Left renal pelvis (tissue), 4 donors: ENCODE measurements around the gene ADISSP. TPM values are rescaled to one million over a fixed set of nuclear protein-coding genes. Genes with fewer than 3 reads are reported as not detected.
A peak's percentile ranks its signal among the peaks of the same experiment; 100 is the strongest.

ENCODE experiments used
- DNase-seq, 4 donors: peaks; one replicate each; pipeline ENCODE4 v3.0.0-alpha.2; 2013; ENCODE audit warnings: low read depth in 4 of 4, low spot score in 3 of 4
- polyA plus RNA-seq, 4 donors: library from polyadenylated mRNA; unstranded; fragments of 120-200 nt; gene quantifications; one replicate each; pipeline ENCODE4 v1.2.1, GENCODE V29; 2013; ENCODE audit not compliant: insufficient read length in 4 of 4

Gene ADISSP
- polyA plus RNA-seq, 4 donors, result 19.7 to 30.0 (median 25.0) TPM

DNA sequence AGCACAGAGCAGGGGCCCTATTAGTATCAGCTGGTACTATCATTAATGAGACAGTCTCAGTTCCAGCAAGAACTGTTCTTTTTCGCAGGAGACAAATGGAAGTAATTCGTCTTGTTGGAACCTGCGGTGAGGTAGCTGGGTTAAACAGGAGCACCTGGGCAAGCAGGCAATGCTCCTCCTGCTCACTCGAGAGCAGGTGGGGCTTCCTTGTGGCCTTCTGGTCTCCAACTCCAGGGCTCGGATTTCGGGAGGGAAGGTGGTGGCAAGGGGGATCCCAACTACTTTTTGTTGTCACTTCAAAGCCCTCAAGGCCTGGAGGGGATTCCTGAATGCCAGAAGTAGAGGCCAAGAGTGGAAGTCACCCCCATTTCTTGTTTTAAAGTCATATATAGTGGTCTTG lies 15.0 kb upstream of the ADISSP start:
- no peak for DNase-seq

DNA sequence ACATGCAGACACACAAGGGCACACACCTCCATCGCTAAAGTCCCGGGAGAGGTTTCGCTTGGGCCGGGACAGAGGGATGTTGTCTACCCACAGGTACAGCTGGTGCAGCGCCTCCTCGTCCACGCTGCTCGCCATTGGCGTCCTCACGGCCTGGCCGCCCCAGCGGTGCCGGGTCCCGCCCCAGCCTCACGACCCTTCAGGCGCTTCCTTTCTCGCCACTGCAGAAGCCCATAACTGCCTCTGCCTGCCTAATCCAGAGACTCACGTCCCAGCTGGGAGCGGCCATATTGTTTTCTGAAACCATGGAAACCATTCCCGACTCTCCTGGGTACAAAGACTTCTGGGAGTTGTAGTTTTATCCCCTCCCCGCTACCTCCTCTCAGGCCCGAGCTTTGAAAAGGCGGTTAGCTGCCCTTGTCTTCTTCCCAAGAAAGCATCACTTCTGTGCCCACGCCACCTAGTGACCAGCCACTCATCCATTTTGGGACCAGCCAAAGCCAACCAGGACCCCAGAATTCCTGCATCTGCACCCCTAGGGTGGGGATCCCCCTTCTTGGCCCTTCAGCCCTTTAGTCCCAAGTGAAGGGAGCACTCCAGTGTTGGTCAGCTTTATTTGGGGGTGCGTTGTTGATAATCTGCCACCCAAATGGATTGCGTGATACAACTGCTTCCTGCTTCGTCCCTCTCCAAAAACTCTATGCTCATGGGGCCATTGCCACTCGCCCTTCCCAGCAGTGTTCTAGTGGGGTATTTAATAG lies 13.8 kb upstream of the ADISSP start, which contains the start of gene SPEF1:
Gene SPEF1 (minus strand): TSS at position 296 of the 758 bp plus-strand sequence. CDS start 161 bp downstream, at position 135.
- peak in 3 of 4 donors; percentile 75 to 89 (median 87) for DNase-seq

GRCh38 chr20:3778976-3779375 lies 11.4 kb upstream of the ADISSP start:
- DNase-seq, result no peak

GRCh38 chr20:3777716-3778629 lies 10.4 kb upstream of the ADISSP start:
- no peak for DNase-seq

DNA sequence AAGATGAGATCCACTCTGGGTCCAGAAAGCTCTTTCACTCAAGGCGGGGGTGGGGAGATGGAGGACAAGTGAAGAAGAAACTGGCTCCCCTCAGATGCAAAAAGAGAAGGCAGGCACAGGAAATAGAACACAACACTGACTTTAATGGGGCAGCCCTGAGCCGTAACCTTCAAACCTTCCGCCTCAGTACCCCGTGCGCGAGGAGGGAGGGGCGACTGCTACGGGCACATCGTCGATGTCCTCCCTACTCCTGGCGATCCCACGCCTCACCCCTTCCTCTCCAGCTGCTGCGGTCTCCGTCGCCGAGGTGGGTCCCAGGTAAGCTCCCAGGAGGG lies 9.8 kb upstream of the ADISSP start:
- no peak for DNase-seq

GRCh38 chr20:3775457-3776108 lies 8.0 kb upstream of the ADISSP start:
- DNase-seq, result no peak

GRCh38 chr20:3771552-3772058 lies 4.1 kb upstream of the ADISSP start:
- no peak for DNase-seq

DNA sequence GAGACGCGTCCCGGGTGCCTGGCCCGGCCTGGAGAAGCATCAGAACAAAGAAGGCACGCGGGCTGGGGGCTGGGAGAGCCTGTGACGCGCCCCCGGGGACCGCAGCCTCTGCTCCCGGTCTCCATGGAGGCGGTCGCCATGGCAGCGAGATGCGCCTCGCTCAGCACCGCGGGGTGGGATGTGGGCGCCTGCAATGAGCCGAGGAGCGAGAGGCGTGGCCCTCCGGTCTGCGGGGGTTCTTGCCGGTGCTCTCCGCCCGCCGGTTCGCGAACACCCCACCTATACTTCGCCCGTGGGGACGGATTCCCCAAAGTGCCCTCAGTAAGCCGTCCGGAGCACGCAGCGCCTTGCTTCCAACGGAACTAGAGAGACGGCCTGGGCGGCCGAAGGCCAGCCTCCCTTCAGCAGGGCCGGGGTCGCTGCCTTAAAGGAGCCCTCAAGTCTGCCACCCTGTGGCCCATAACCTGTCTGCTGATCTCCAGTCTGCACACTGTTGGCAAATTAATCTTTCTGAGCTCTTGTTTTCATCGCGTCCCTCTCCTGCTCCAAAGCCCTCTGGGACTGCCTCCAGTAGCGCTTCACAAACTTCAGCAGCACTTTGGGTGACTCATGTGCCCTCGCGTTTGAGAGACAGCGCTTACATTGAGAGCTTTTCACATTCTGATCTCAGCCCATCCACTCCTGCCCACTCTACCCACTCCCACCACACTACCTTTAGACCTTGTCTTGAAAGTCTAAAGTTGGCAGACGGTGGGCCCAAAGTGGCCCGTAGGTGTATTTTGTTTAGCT lies 983 bp upstream of the ADISSP start:
- peak in 1 of 4 donors; percentile 54 for DNase-seq

- no peak for DNase-seq
These were observed 485 bp downstream of the ADISSP start for GRCh38 chr20:3767110-3767426.

DNA sequence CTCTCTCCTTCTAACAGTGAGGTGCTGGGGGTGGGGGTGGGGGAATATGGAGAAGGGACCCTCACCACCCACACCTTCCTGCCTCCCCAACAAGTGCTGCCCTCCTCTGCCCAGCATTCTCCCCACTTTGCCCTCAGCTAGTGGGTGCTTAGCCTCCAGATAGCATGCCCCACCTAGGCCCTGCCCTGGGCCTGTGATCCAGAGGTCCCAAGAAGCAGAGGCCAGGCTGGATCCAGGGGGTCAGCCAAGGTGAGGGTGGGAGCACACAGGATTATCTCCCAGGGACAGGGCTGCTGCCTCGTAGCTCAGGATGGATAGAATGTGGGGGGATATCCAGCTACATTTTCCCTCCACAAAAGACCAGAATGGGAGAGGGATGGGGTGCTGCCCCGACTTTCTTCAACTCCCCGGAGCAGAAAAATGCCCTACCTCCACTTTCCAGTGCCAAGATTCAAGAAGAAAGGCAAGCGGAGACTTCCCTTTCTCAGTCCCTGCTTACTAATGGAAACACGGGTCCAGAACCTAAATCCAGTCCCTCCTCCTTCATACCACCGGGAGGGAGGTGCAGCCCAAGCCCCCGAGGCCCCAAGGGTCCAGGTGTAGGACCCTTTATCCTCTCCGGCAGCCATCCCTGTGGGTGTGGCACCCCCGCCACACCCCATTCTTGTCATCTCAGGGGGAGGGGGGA lies 987 bp downstream of the ADISSP start:
- DNase-seq, result no peak

DNA sequence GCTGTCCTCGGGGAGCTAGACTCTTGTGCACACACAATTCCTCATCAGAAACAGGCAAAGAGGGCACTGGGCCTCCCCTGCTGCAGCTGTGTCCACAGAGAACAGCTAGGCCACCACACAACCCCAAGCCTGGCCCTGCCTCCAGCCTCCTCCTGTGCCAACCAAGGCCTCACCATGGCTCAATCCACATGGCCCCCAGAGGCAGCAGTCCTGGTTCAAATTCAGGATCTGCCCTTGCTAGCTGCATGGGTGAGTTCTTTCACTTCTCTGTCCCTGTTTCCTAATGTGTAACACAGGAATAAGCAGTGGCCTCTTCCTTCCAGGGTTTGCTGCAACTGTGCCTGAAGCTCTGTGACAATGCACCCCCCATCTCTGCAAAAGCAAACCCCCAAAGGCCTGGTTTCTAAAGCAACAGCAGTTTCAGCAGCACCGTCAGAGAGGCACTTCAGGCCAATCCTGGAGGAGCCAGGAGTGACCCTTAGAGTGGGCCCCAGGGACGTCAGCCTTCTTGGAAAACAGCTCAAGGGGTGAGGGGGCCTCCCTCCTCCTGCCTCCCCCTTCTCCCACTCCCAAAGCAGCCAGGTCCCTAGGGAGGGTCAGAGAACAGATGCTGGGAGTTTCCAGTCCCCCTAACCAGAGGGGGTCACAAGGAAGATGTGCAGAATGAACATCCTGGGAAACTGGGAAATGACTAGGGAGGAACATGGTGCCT lies 2.2 kb downstream of the ADISSP start:
- no peak for DNase-seq

DNA sequence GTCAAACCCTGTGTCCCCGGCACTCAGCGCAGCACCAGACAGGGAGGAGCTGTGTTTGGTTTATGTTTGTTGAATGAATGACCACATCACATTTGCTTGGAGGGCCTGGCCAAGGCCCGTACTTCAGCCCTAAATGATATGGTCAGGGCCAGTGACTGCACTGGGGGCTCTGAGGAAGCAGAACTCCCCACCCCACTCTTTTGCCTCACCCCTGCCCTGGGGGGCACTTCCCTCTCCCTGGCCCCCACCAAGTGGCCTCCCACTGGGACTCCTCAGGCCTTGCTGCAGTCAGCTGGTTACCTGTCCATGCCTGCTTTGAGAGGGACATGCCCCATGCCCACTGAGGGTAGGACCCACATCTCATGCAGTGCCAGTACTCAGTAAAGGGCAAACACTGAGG lies 2.9 kb downstream of the ADISSP start:
- DNase-seq, result no peak

DNA sequence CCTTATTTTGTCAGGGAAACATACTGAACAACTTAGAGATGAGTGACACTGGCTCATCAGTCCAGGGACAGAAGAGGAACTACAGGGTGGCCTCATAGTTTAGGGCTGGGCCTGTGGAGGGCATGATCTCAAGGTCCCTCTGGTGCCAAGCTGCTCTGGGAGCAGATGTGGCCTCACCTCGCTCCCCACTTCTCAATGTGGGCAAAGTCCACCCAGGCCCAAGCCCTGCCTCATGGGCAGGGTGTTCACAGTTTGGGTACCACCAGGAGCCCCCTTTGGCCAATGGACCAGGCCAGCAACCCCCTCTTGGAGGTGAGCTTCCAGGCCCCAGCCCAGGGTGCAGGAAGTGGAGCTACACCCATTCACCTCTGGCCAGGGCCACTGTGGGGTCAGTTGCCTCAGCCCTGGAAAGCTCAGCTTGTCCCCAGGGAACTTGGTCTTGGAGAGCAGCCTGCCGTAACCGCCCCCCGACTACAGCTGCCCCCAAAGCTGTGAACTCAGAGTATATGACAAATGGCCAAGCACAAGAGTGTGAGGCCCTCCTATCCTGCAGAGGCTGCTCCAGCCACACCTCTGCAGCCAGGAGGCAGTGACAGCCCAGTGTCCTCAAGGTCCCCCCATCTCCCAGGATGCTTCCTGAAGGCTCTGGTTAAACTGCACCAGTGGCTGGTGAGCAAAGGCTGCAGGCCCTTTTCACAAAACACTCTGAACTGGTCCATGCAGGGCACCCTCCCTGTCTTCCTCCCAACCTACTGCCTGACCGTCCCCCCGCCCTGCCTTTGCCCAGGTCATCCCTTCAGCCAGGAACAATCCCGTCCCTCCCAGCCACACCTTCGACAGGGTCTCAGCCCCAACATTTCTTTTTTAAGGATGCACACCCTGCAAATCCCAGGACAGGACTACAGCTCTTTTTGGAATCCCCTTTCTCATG lies 3.6 kb downstream of the ADISSP start:
- no peak for DNase-seq

DNA sequence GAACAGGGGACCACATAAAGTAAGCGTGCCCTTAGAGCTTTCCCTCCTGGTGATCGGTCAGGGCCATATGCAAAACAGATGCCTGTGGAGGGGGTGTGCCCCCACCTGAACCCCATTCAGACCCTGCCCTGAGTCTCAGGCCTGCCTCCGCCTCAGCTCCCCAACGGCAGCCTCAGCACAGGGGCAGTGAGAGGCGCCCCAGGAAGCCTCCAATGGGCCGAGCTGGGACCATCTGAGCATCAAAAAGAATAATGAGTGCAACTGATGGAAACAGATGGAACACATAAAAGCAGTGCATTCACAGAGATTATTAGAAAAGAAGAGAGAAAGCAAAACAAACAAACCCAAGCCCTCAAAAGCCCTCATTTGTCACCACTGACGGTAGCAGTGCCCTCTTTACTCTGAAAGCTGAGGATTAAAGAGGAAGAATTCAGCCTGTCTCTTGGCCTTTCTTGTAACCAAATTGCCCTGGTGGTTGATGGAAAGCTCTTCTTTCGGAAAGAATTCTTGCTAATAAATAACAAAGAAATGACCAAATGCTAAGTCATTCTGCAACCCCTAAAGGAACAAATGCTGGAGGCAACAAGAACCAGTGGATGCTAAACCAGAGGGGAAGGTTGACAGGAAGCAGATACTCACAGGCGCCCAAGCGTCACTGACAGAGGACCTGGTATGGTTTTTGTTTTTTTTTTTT lies 6.8 kb downstream of the ADISSP start:
- no peak for DNase-seq

GRCh38 chr20:3759884-3760283 lies 7.7 kb downstream of the ADISSP start:
- DNase-seq, result no peak

DNA sequence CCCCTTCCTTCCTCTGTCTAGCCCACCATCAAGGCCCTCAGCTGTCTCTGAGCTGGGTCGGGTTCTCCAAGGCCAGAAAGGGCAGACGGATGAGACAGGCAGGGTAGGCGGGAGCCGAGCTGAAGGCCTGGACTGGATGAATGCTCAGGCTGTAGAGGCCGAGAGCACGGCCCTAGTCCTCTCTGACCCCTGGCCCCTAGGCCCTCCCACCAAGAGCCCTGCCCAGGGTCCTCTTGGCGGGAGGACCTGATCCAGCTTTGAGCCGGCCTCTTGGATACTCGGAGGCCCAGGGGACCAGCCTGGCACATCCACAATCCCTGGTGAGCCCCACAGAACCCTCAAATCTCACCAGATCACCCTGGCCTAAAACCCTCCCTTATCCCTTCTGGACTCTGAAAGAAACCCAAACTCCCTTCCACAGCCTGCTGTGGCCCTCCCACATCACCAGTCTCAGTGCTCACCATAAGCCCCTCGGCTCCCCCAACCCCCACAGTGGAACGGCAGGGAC lies 8.2 kb downstream of the ADISSP start:
- DNase-seq, result no peak

DNA sequence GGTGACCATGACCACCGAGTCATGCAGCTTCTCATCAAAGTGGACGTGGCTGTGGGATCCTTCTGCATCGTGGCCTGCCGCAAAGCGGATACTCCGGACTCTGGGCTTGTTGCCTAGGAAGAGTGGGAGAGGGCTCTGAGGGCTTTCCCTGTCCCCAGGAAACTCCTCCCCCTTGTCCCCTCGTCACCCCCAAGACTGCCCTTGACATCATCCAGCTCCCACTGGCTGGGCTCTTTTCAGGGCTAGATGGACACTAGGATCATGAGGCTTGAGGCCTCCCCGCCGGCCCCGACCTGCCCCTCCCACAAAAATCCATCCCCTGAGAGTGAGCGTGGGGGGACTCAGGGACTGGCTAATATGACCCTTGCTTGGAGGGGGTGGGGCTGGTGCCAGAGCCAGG lies 9.0 kb downstream of the ADISSP start:
- DNase-seq, result no peak
